ENCODE data around the gene RASAL1.

DNA sequence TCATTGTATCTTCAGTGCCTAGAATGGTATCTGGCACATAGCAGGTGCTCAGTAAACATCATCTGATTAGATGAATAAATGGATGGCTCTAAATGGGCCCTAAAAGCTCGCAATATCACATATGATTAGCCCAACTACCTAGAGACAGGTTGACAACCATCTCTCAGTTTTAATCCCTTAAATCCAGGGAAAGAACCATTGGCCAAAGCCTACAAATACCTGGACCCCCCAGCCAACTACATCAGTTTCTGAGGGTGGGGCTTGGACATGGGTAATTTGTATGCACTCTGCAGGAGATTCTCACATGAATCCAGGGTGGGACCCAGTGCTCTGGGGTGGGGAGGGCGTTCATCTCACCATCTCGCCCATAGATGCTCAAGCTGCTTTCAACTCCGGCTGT, 83.8 kb downstream of the RASAL1 start:
- TF ChIP-seq POLR2AphosphoS5 (IDR thresholded peaks at IDR 0.05) (no peak), POLR2A (IDR thresholded peaks at IDR 0.05) (no peak)
